ENCODE data around the gene RNPEP. TPM values are rescaled to one million over a fixed set of nuclear protein-coding genes. Genes with fewer than 3 reads are reported as not detected.

Gene RNPEP
- polyA plus RNA-seq, 1 of the 3 experiments (the other 2 are of a cell fraction) = 46.7 TPM

- Histone ChIP-seq H3K79me2 (ENCODE audit: insufficient read depth) (no peaks in the 10 kb centered on the region), H3K36me3 (replicated peaks in 1 of 2; ENCODE audit: control insufficient read depth in 1 of 2, insufficient read depth in 2 of 2, low read length in 1 of 2) (peaks cover 12 to 28% of the 10 kb centered on the region in 2 experiments), H3K4me1 (ENCODE audit: control insufficient read depth in 1 of 2, insufficient read depth in 2 of 2, low read depth in 1 of 2, low read length in 1 of 2) (peaks cover 0 to 3% of the 10 kb centered on the region in 2 experiments; a peak in 1 of 4 replicates), H3K27ac (ENCODE audit: low read depth in 2 of 2, low read length in 1 of 2) (no peak overlapping the region), H3K4me2 (no peak overlapping the region), H3F3A (replicated peaks; ENCODE audit: insufficient read depth) (peaks cover 6% of the 10 kb centered on the region), H2AFZ (ENCODE audit: low read depth) (no peak overlapping the region), H4K20me1 (ENCODE audit: insufficient read depth) (no peaks in the 10 kb centered on the region), H3K27me3 (ENCODE audit: insufficient read depth) (no peaks in the 10 kb centered on the region), H3K9me2 (no peaks in the 10 kb centered on the region), H3K9ac (no peak overlapping the region), H3K4me3 (ENCODE audit: low read depth in 2 of 2, low read length in 1 of 2) (no peak overlapping the region), H3K9me3 (no peaks in the 10 kb centered on the region)
- WGBS (ENCODE audit: low lambda C conversion rate) = 77% methylated on average over 6 of the region's 11 CpGs
- ChIA-PET CTCF (interaction anchor here (1.1 to 20.4 kb wide), 10 partner anchors 9 to 133 kb away, joined by 3 to 411 read pairs (median 4); partner anchors contain the start of gene GPR37L1), POLR2A (no interaction called here)
- no peak for TF ChIP-seq TAF1 (IDR thresholded peaks at IDR 0.05; ENCODE audit: borderline replicate concordance, low read depth, low read length)
- TF ChIP-seq MEF2A (IDR thresholded peaks at IDR 0.05; ENCODE audit: borderline replicate concordance, low read depth) = no peak
- no peak for TF ChIP-seq FOXJ3 (CRISPR knock-in tag; IDR thresholded peaks at IDR 0.05)
- no peak for TF ChIP-seq NFIC (IDR thresholded peaks at IDR 0.05; ENCODE audit: borderline replicate concordance)
- TF ChIP-seq JUND (IDR thresholded peaks at IDR 0.05) = no peak
- no peak for TF ChIP-seq RCOR1 (IDR thresholded peaks at IDR 0.05; ENCODE audit: low read length)
- TF ChIP-seq REST (IDR thresholded peaks at IDR 0.05; ENCODE audit: low read depth, low read length) = no peak
- TF ChIP-seq GABPA (IDR thresholded peaks at IDR 0.05; ENCODE audit: low read depth) = no peak
- TF ChIP-seq EZH2phosphoT487 (IDR thresholded peaks at IDR 0.05; ENCODE audit: borderline replicate concordance, low read depth) = no peak
- no peak for TF ChIP-seq YY1 (IDR thresholded peaks at IDR 0.05; ENCODE audit: low read depth)
- TF ChIP-seq FOXM1 (IDR thresholded peaks at IDR 0.05; ENCODE audit: low read depth) = no peak
- no peak for TF ChIP-seq POLR2AphosphoS5 (IDR thresholded peaks at IDR 0.05; ENCODE audit: low read depth, low read length)
- TF ChIP-seq SIN3A (IDR thresholded peaks at IDR 0.05; ENCODE audit: borderline replicate concordance, low read depth, low read length) = no peak
- TF ChIP-seq RFX5 (IDR thresholded peaks at IDR 0.05; ENCODE audit: low read length) = no peak
- TF ChIP-seq, protein P1, sequence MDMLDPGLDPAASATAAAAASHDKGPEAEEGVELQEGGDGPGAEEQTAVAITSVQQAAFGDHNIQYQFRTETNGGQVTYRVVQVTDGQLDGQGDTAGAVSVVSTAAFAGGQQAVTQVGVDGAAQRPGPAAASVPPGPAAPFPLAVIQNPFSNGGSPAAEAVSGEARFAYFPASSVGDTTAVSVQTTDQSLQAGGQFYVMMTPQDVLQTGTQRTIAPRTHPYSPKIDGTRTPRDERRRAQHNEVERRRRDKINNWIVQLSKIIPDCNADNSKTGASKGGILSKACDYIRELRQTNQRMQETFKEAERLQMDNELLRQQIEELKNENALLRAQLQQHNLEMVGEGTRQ (IDR thresholded peaks at IDR 0.05; ENCODE audit: borderline replicate concordance, low read depth, low read length) = no peak
- no peak for TF ChIP-seq TEAD4 (IDR thresholded peaks at IDR 0.05; ENCODE audit: borderline replicate concordance, insufficient read depth)
- TF ChIP-seq EP300 (IDR thresholded peaks at IDR 0.05; ENCODE audit: borderline replicate concordance in 1 of 2, low read depth in 1 of 2, low read length in 1 of 2) = no peak
- no peak for DNase-seq
These were observed 25.5 kb downstream of the RNPEP start for GRCh38 chr1:202007805-202008489.

Measured in SK-N-SH (cell line).